ENCODE measurements around the gene TOR1AIP2.

- TF ChIP-seq JUN (IDR thresholded peaks at IDR 0.05) = no peak
- no peak for TF ChIP-seq CTCF (IDR thresholded peaks at IDR 0.05)
- TF ChIP-seq, protein P1, sequence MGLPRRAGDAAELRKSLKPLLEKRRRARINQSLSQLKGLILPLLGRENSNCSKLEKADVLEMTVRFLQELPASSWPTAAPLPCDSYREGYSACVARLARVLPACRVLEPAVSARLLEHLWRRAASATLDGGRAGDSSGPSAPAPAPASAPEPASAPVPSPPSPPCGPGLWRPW (IDR thresholded peaks at IDR 0.05) = no peak
- TF ChIP-seq POLR2A (IDR thresholded peaks at IDR 0.05; ENCODE audit: low read length) = no peak
- TF ChIP-seq REST (IDR thresholded peaks at IDR 0.05) = no peak
- TF ChIP-seq KDM1A (IDR thresholded peaks at IDR 0.05; ENCODE audit: low read depth) = no peak
- no peak for TF ChIP-seq FOSL2 (IDR thresholded peaks at IDR 0.05)
- no peak for TF ChIP-seq FOSL2 (CRISPR knock-in tag; IDR thresholded peaks at IDR 0.05)
- TF ChIP-seq ZFP36 (IDR thresholded peaks at IDR 0.05; ENCODE audit: borderline replicate concordance, partially characterized antibody) = no peak
- TF ChIP-seq, protein P2, sequence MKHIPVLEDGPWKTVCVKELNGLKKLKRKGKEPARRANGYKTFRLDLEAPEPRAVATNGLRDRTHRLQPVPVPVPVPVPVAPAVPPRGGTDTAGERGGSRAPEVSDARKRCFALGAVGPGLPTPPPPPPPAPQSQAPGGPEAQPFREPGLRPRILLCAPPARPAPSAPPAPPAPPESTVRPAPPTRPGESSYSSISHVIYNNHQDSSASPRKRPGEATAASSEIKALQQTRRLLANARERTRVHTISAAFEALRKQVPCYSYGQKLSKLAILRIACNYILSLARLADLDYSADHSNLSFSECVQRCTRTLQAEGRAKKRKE (CRISPR knock-in tag; IDR thresholded peaks at IDR 0.05; ENCODE audit: low read depth) = no peak
- no peak for TF ChIP-seq NR3C1 (IDR thresholded peaks at IDR 0.05)
- no peak for TF ChIP-seq SREBF2 (IDR thresholded peaks at IDR 0.05)
Observed at GRCh38 chr1:179805291-179806195, 72.1 kb downstream of the TOR1AIP2 start.

All from A549 (cell line).